Stimulated activated CD8-positive, alpha-beta memory T cell treated with anti-CD3 and anti-CD28 coated beads, Interleukin-7, amount 100 ng/mL, for 4 hours (primary cell): ENCODE data around the gene UGT2B10.

Experiments
- DNase-seq, 2 donors: peaks; one replicate each; pipeline ENCODE4 v3.0.0-alpha.2; 2020; ENCODE audit warnings: low read depth in 2 of 2

UGT2B10 gene

DNA sequence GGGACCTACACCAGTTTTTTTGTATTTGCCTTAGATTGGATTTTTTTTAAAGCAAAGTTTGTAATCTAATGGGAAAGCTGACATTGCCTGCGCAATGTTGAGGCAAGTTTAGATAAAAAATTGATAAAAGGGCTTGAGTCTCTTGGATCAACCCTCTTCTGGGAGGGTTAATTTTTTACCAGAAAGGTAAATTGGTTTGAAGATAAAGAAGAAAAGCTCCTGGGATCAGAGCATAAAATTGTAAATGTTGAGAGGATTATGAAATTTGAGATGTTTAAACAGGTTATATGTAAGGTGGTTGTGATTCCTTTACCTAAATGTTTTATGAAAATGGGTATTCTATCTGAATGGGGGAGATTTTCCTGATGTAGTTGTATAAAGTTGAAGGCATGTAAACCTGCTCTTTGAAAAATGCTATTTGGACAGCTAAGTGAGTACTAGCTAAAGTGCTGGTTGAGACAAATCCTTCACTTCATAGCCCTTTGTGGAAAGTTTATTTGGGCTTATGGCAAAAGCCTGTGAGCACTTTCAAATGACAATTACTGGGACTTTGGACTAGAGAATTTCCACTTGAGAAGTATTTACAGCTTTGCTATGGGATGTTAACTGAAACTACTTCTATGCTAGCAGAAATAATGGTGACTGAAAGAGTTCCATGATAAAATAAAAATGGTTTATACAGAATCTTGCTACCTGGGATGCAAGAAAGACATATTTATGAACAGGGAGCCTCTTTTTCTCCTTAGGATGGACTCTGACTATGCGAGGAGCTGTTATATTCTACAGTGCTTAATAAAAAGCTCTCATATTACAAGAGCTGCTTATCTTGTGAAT is 56.2 kb downstream of the UGT2B10 start:
- DNase-seq, result no peak

DNA sequence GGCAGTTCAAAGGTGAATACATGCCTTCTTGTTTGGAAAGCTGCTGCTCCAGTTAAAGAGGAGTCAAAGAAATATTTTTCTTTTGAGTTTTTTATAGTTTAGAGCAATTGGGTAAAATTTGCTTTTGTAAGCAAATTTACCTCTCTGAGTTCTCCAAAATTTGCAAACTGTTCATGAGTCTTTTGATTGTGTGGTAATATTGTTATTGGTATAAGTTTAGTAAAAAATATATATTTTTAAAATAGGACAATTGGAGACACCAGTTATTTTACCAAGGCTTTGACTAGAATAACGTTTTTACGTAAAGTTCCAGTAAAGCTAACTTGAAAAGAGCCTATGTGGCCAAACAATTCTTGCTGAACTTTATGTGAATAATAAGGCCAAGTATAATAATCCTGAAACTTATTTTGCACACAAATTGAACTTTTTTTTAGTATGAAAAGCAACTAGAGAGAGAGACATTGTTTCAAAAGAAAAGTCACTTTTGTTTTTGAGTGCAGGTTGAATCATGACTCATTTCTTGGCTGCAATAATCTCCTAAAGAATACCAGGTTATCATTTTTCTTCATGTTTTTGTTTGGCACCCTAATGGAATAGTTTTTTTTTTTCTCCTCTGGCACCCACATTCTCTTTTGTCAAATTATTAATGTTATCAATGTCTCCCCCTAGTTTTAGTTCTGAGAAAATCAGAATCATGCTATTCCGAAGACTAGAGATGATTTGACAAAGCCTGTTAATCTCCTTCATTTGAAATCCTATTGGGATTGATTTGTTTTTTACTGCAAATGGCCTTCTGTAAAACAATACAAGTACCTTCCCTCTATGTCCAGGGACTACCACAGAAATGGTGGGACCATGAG is 57.1 kb downstream of the UGT2B10 start:
- no peak for DNase-seq

DNA sequence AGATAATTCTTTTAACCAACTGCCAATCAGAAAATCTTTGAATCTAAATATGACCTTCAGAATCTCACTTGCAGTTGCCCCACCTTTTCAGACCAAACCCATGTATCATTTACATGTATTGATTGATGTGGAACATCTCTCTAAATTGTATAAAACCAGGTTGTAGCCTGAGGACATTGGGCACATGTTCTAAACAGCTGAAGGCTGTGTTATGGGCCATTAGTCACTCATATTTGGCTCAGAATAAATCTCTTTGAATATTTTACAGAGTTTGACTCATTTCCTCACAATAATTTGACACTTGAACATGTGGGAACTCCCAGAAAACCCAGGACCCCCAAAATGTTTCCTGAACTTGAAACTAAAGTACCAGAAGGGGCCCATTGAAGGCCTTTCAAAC is 58.7 kb downstream of the UGT2B10 start:
- no peak for DNase-seq

DNA sequence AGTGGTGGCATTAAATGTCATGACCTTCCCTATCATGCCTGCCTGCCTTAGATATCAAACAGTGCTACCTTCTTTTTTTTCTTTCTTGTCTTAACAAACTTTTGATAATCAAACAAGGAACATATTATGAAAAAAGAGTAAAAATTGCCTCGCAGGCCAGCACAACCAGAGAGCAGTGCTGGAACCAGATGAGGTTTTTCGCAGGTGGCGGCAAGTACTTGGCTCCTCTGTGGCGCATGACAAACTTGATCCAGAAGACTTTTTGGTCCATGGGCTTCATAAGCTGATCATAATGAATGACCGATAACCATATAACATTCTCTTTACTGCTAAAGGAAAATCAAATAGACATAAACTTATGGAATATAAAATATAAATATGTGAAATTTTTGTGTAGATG is 61.8 kb downstream of the UGT2B10 start:
- DNase-seq, result no peak

DNA sequence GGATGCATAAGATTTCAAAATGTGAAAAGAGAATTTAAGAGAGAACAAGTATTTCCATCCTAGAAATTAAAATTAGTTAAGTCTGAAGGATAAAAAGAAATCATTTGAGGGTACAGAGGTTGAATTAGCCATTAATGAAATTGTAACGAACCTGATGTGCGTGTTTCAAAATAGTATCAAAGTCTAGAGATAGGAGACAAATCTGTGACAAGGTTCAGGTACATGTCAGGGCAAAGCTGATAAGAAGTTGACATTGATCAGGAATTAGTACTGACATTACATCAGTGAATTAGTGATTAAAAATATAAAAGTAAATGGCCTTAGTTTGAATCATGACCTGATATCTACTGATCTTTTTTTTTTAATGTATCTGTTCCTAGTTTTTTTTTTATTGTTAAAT is 62.3 kb downstream of the UGT2B10 start:
- DNase-seq, result no peak
